COR-L47 (cell line): ENCODE data around the gene PTPRN.
A peak's percentile ranks its signal among the peaks of the same experiment; 100 is the strongest.
"Not testable (repeated sequence)": the region's sequence is repeated elsewhere in the genome, so short reads cannot be mapped to it uniquely, and the experiment has no call there.

Experiments
- DNase-seq: peaks from one replicate; lab custom pipeline; 2025; lab: John Stamatoyannopoulos, UW

PTPRN gene

GRCh38 chr2:219270055-219270372, 39.2 kb downstream of the PTPRN start:
- DNase-seq: no peak

- peak; percentile 43 for DNase-seq
Observed at GRCh38 chr2:219269362-219270054, 39.7 kb downstream of the PTPRN start.

GRCh38 chr2:219268294-219268693, 40.9 kb downstream of the PTPRN start:
- DNase-seq: no peak

GRCh38 chr2:219266886-219267285, 42.3 kb downstream of the PTPRN start:
- no peak for DNase-seq

- no peak for DNase-seq
Observed at GRCh38 chr2:219266232-219266631, 43.0 kb downstream of the PTPRN start.

- DNase-seq: no peak
Observed at GRCh38 chr2:219261024-219261855, 48.0 kb downstream of the PTPRN start.

- DNase-seq: not testable (repeated sequence)
Observed at GRCh38 chr2:219258942-219259341, 50.3 kb downstream of the PTPRN start.

- no peak for DNase-seq
Observed at GRCh38 chr2:219254590-219255201, 54.5 kb downstream of the PTPRN start.

GRCh38 chr2:219253753-219254589, 55.2 kb downstream of the PTPRN start, which contains the start of gene TUBA4A:
Gene TUBA4A (minus strand): TSS chr2:219253918. CDS start chr2:219253858, 60 bp downstream.
- DNase-seq: peak; percentile 79

GRCh38 chr2:219252900-219253752, 56.1 kb downstream of the PTPRN start, which contains the start of gene TUBA4B:
Gene TUBA4B (plus strand): TSS chr2:219253243. CDS start chr2:219253408, 165 bp downstream.
- peak; percentile 16 for DNase-seq

GRCh38 chr2:219252570-219252899, 56.7 kb downstream of the PTPRN start:
- no peak for DNase-seq

GRCh38 chr2:219252084-219252483, 57.1 kb downstream of the PTPRN start:
- DNase-seq: peak; percentile 76

GRCh38 chr2:219251656-219252055, 57.5 kb downstream of the PTPRN start:
- no peak for DNase-seq

- DNase-seq: no peak
Observed at GRCh38 chr2:219250049-219250781, 59.0 kb downstream of the PTPRN start.

- DNase-seq: peak; percentile 84
Observed at GRCh38 chr2:219249203-219249980, 59.8 kb downstream of the PTPRN start.

GRCh38 chr2:219248845-219249202, 60.4 kb downstream of the PTPRN start:
- no peak for DNase-seq

GRCh38 chr2:219247678-219248642, 61.2 kb downstream of the PTPRN start:
- no peak for DNase-seq

GRCh38 chr2:219246559-219246958, 62.6 kb downstream of the PTPRN start:
- DNase-seq: no peak

- no peak for DNase-seq
Observed at GRCh38 chr2:219245899-219246230, 63.3 kb downstream of the PTPRN start.
